Bronchial epithelial cell (primary cell): ENCODE measurements around the gene ARHGAP19. TPM values are rescaled to one million over a fixed set of nuclear protein-coding genes. Genes with fewer than 3 reads are reported as not detected.
A peak's percentile ranks its signal among the peaks of the same experiment; 100 is the strongest.

Experiments used
- DNase-seq: peaks from one replicate; pipeline ENCODE4 v3.0.0-alpha.2; 2010; ENCODE audit warnings: low read depth
- FAIRE-seq: peaks from 2 replicates; lab custom pipeline; 2011; peaks lifted over from hg19 to GRCh38; lab: Jason Lieb, UNC
- H3K27me3 ChIP-seq: 2 replicates; pipeline ENCODE4 v1.5.1; 2011; ENCODE audit warnings: low read length; ENCODE audit not compliant: control insufficient read depth, insufficient read depth
- H3K36me3 ChIP-seq: 2 replicates; pipeline ENCODE4 v1.5.1; 2011; ENCODE audit warnings: low read length; ENCODE audit not compliant: control insufficient read depth, insufficient read depth
- H3K4me3 ChIP-seq: 2 replicates; pipeline ENCODE4 v1.5.1; 2011; ENCODE audit warnings: mild to moderate bottlenecking, low read depth, low read length, control low read depth
- total RNA-seq: library from RNA; depleted of rRNA; stranded (reverse); fragments of >200 nt; gene quantifications from 2 replicates; pipeline ENCODE4 v1.2.1, GENCODE V29; 2014
- TF ChIP-seq, protein P1 (sequence below): IDR thresholded peaks from 2 replicates; pipeline ENCODE4 v1.5.1; 2011; ENCODE audit warnings: mild to moderate bottlenecking, moderate library complexity, low read length, control low read depth, inconsistent platforms; ENCODE audit not compliant: insufficient read depth, severe bottlenecking

The ARHGAP19 gene
- total RNA-seq, 1 donor from 2014 or later: 4.7 TPM

DNA sequence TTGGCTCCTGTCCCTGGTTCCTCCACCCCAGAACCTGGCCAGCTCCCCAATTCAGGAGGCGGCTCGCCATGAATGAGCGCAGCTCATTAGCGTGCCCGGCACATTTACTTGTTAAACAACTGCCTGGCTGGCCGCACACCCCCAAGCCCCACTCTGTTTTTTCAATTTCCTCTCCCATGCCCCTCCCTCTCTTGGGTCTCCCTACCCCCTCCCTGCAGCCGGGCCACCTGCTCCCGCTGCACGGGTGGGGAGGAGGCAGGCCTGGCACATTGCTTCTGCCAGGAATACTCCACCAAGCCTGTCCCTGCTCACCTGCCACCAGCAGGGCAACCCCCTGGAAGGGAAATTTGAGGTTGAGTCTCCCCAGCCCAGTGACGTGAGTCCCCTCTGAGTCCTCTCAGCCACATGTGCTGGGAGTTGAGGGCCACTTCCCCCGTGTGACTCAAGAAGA, 104.2 kb downstream of the ARHGAP19 start:
- Histone ChIP-seq H3K36me3 (no peaks in the 10 kb centered on the region), H3K4me3 (no peak overlapping the region), H3K27me3 (peaks cover 31% of the 10 kb centered on the region)
- FAIRE-seq (no peak), DNase-seq (no peak)
- TF ChIP-seq, protein P1, sequence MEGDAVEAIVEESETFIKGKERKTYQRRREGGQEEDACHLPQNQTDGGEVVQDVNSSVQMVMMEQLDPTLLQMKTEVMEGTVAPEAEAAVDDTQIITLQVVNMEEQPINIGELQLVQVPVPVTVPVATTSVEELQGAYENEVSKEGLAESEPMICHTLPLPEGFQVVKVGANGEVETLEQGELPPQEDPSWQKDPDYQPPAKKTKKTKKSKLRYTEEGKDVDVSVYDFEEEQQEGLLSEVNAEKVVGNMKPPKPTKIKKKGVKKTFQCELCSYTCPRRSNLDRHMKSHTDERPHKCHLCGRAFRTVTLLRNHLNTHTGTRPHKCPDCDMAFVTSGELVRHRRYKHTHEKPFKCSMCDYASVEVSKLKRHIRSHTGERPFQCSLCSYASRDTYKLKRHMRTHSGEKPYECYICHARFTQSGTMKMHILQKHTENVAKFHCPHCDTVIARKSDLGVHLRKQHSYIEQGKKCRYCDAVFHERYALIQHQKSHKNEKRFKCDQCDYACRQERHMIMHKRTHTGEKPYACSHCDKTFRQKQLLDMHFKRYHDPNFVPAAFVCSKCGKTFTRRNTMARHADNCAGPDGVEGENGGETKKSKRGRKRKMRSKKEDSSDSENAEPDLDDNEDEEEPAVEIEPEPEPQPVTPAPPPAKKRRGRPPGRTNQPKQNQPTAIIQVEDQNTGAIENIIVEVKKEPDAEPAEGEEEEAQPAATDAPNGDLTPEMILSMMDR: no peak

DNA sequence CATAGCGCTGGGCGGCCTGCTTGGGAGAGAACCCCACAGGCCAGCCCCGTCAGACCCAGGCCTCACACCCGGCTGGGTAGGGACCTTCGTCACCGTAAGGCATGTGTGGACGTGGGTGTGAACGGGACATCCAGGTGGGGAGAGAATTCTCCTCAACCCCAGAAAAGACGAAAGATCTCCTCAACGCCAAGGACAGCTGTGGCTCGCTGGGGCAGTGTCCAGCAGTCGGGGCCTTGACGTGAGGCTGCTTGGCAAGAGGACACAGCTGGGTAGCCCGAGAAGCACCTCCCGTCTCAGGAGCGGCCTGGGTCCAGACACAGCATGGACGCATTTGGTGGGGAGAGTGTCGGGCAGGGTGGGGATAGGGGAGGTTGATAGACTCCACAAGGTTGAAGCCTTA, 105.5 kb downstream of the ARHGAP19 start:
- peaks cover 30% of the 10 kb centered on the region for H3K27me3 ChIP-seq
- TF ChIP-seq, protein P1: no peak

DNA sequence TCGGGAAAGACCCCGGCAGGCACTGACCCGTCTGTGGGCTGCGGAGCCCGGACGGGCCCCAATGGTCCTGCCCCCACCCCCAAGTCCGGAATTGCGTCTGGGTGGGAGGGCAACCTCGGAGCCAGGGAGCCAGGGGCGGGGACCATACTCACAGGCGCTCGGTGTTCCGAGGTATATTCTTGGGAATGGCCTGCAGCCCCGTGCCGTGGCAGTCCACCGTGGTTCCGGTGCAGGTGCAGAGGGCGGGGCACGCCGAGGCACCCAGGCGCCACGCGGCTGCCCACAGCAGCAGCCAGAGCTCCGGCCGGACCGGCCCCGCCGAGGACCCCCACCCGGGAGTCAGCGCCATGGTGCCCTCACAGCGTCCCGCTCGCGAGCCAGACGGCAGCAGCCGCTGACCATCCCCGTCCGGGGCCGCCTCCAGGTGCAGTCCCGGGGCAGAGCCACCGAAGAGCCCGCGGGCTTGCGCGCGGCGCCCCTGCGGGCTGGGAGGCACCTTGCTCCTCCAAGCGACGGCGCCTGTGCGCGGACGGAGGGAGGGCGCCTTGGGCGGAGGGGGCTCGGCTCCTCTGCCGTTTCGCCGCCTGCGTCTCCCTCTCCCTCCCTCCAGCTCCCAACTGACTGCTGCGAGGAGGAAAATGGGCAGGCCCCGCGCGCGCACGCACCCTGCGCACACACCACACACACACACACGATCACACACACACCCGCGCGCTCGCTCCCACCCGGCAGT, 106.9 kb downstream of the ARHGAP19 start, which contains the start of gene SLIT1:
SLIT1 (minus strand) TSS at position 634 of the 733 bp plus-strand sequence; CDS start at position 349, 285 bp downstream.
- Histone ChIP-seq H3K27me3 (peaks cover 34% of the 10 kb centered on the region), H3K4me3 (no peak within 1 kb of the TSS), H3K36me3 (no peaks in the 10 kb centered on the region)
- no peak for FAIRE-seq
- TF ChIP-seq, protein P1: no peak
- DNase-seq: no peak

More for the DNA sequence above, 105.5 kb downstream of the ARHGAP19 start:
- Histone ChIP-seq H3K36me3 (no peaks in the 10 kb centered on the region), H3K4me3 (no peak overlapping the region)
- DNase-seq (no peak), FAIRE-seq (peak; percentile 13)

DNA sequence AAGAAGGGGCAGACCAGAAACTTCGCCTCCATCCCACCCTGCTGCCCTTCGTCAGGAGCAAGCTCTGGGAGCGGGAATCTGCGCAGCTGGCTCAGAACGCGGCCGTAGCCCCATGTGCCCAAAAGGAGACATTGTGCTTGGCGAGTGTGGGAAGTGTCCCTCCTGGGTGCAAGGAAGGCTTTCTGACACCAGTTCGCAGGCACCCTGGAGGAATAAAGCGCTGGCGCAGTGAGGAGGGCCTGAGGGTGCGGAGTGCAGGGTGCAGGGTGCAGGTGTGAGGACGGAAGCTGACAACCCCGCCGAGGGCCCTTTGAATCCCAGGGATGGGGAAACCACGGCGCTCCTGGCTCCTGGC, 107.5 kb downstream of the ARHGAP19 start:
- TF ChIP-seq, protein P1: no peak
- Histone ChIP-seq H3K4me3 (no peak overlapping the region), H3K27me3 (peaks cover 34% of the 10 kb centered on the region), H3K36me3 (no peaks in the 10 kb centered on the region)
- no peak for DNase-seq
- FAIRE-seq: no peak

DNA sequence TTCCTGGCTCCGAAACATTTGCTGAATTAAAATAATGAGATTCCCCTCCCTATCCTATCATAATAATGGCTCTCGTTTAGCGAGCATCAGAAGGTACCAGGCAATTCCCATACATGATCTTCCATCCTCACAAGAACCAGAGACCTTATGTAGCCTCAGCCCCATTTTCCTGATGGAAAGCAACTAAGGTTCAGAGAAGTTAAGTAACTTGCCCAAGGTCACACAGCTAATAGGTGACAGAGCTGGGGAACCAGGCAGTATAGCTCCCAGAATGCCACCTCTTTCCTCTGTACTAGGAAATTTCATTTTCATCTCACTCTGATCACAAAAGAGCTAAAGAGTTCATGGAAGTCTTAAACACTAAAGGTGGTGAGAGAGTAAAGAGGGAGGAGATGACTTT, 109.1 kb downstream of the ARHGAP19 start:
- no peak overlapping the region for H3K4me3 ChIP-seq
- TF ChIP-seq, protein P1: no peak
- FAIRE-seq: no peak
- no peak for DNase-seq
- peaks cover 32% of the 10 kb centered on the region for H3K27me3 ChIP-seq
- H3K36me3 ChIP-seq: no peaks in the 10 kb centered on the region
